ENCODE measurements around the gene DMAC2L.
A peak's percentile ranks its signal among the peaks of the same experiment; 100 is the strongest.

DMAC2L gene

DNA sequence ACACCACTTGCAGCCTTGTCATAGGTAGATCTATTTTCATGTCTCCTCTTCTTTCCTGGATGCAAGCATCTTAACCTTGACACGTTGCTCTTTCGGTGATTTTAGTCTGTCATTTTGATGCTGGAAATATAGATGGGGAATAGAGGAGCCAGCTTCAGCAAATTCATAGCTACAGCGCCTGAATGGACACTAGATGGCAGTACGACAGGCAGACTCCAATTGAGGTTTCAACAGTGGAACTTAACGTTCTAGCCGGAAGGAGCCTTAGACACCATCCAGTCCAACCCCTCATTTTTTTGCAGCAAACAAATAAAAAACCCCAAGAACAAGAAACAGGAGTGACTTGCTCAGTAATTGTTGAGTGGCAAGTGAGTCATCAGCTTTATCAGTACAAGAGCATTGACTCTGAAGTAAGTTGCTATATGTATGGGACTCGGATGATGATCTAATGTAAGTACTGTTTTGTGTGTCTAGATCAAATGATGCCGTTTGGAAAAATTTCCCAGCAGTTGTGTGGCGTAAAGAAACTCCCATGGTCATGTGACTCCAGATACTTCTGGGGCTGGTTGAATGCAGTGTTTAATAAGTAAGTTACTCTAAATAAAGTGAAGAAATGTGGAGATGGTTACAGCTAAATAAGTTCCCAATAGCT, 9.0 kb downstream of the DMAC2L start:
- peak; percentile 76 for DNase-seq (ENCODE audit: low spot score)

DNA sequence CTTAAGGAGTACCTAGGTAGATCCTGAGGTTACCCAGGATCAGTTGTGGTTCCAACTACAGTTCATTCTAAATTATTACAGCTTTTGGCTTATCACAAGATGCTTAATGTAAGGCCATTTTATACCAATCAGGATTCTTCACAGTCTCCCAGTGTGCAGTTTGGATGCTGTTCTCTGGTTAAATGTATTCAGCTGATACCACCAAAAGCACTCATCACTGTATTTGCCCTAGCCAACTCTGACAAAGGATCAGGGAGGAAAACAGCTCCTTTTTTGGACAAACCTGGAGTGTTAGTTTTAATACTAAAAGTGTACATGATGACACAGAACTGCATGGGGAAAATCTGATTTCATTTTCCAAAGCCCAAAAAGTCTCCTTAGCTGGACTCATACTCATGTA, 19.5 kb downstream of the DMAC2L start:
- DNase-seq (ENCODE audit: low spot score) = no peak

DNA sequence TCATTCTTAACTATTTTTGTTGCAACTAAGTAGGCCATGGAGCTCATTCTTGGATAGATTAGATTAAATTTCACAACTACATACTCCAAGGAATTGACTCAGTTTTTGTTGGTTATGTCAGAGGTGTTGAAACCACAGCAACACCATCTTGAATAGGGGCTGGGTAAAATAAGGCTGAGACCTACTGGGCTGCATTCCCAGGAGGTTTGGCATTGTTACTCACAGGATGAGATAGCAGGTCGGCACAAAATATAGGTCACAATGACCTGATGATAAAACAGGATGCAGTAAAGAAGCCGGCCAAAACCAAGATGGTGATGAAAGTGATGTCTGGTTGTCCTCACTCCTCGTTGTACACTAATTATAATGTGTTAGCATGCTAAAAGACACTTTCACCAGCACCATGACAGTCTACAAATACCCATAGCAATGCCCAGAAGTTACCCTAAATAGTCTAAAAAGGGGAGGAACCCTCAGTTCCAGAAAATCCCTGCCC, 20.9 kb downstream of the DMAC2L start:
- DNase-seq (ENCODE audit: low spot score) = no peak

DNA sequence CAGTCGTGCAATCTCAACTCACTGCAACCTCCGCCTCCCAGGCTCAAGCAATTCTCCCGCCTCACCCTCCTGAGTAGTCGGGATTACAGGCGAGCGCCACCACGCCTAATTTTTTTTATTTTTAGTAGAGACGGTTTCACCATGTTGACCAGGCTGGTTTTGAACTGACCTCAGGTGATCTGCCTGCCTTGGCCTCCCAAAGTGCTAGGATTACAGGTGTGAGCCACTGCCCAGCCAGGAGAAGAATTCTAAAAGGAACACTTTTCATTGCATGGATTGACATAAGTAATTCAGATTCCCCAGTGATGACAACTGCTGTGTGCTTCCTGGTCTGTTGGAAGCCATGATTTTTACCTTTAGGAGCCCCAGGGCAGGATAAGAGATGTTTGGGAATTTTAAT, 22.1 kb downstream of the DMAC2L start:
- no peak for DNase-seq (ENCODE audit: low spot score)

DNA sequence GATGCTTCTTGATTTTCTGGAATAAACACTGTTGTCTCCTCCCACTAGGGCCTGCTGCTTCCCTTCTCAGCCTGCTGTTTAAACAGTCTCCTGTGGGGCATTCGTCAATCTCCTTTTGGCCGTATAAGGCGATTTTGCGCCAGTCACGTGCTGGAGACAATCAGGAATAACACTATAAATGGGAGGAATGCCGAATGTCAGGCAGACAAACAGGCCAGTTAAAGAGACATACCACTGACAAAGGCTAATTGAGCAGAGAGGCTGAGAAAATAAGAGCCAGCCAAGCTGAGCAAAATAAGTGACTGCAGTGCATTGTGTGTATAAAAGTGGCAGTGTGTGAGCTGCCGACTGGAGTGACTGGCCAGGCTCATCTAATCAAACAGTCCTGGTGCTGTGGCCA, 23.3 kb downstream of the DMAC2L start:
- no peak for DNase-seq (ENCODE audit: low spot score)

DNA sequence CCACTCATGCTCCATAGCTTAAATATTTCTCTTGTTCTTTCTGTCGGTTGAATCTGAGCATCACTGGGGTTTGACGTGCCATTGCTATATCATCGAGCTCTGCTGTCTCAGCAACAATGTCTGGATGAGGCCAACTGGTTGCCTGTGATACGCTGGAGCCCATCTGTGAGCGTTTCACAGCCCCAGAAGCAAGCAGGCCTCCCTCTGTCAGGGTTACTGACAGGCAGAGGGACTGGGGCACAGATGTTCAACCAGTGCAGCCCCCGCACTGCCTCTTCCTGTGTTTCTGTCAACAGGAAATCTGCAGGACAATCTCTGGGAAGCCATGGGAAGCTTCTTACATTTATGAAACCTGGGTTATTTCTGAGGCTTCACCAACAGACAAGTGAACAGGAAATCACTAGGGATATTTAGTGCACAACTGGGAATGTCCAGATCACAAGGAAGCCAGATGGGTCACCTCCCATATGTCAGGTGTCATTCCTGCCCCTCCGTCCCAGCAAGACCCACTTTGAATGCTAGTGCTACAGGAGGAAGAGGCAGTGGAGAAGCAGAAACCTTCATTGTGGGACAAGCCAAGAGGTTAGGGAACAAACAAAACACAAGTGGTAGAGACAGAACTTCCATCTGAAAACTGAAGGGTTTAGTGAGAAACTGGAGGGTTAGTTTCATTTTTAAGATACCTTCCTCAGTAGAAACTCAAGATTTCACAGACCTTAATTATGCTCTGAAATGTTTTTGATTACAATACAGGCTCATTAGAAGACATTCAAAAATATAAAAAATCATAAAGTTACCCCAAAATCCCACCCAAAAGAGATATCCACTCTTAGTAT, 24.1 kb downstream of the DMAC2L start:
- DNase-seq (ENCODE audit: low spot score) = no peak

DNA sequence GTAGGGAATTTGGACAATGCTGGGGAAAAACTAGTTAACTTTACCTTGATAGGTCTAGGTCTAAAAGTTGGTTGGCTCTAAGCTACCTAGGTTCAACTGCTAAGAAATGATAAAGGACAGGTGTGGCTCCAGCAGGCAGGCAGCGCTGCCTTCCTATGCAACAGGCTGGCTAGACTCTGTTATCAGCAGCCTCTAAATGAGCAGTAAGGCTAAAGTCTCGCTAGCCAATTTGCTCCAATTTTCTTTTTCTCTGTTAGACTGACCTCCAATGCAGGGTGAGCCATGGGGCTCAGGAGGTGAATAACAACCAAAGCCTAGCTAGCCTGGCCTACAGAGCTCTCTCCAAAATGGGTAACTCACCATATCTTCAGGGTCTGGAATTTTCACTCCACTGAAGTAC, 26.5 kb downstream of the DMAC2L start:
- no peak for DNase-seq (ENCODE audit: low spot score)

DNA sequence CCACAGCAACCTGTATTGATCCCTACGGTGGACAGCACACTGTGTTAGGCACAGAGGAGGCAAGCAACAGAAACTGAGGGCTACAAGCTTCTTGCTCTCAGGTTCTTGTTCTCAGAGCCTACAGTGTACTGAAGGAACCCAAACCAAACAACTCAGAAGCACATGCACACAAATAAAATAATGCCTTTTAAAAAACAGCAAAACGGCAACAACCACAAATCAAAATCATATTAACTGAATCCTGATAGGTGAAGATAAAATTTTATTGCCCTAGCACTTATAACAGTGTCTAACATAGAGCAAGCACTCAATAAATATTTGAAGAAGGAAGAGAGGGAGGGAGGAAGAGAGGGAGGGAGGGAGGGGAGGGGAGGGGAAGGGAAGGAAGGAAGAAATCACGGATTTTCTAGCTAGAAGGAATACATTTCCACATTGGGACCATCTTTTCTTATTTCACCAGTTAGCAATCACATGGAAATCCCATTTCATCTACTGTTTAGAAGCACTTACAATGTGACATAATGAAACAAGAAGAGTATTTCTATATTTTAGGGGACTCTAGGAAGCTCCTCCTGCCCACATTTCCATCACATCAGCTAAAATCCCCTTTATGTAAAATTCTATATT, 27.2 kb downstream of the DMAC2L start:
- no peak for DNase-seq (ENCODE audit: low spot score)

DNA sequence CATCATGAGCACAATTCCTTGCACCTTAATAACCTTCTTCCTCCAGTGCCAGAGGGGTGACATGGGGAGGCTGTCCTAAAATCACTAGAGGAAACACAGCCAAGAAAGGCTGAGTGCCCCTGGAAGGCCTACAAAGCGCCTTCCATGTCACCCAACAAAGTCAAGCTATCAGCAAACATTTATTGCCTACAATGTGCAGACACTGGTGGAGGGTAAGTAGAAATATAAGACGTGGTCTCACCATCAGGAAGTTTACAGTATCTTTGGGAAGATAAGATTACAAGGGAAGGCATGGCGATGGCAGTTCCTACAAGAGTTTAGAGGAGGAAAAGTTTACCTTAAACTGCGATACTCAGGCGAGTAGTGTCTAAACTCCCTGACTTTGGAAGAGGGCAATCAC, 27.9 kb downstream of the DMAC2L start:
- DNase-seq (ENCODE audit: low spot score) = no peak

DNA sequence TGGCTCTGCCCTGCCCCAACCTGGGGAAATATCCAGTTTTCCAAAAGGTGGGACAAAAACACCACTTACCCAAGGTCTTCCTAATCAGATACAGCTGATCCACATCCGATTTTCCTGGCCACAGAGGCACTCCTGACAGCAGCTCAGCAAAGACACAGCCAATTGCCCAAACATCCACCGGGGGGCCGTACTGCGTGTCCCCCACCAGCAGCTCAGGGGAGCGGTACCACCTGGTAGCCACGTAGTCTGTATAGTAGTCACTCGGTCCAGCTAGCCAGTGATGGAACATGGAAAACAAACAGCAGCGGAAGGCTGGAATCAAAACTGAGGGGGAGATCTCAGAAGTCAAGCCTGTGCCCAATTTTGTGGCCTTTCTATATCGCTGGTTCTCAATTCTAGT, 28.8 kb downstream of the DMAC2L start:
- no peak for DNase-seq (ENCODE audit: low spot score)

DNA sequence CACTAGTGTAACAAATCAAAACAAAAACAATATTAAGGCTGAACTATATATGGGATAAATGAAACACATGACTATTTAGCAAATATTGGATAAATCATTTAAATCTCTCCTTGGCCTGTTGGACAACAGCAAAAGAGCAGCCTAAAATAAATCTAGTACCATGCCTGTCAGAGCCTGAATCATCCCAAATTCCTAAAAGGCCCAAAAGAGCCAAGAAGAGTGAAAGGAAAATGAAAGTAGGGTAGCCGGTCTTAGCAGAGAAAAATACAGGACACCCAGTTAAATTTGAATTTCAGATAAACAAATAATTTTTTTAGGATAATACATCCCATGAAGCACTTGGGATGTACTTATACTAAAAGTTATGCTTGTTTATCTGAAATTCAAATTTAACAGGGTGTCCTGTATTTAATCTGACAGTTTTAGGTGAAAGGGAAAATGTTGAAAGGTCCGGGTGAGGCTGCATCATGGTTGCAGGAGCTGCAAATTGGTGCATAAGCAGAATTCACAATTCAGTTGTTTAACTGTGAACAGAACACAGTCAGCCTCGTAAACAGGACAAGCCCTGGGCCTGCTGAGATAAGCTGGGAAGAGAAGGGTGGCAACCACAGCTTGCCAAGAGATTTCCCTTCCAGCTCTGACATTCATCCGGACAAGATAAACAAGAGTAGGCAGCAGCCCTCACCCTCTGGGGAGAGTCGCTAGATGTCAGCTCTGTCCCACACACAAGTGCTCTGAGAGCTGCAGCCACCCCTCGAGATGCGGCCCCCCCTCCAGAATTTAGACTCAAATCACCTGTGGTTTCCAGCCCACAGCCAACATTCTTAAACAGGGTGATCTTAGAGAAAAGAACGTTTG, 30.3 kb downstream of the DMAC2L start:
- DNase-seq (ENCODE audit: low spot score) = peak; percentile 36

DNA sequence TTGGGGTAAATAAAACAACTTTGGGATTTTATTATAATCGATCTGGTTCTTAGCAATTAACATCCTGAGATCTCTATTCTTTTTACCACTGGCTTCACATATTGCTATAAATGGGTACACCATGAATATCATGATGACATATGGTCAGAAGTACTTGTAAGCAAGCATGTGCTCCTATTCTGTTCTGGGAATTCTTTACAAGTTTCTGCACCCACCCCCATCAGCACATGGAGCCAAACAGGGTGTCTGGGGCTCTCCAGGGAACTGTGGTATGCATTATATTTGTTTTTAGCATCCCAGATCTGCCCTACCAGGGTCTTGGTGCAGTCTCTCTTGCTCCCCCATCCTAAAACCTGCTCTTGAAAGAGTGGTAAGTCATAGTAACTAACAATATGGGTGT, 31.3 kb downstream of the DMAC2L start:
- no peak for DNase-seq (ENCODE audit: low spot score)

DNA sequence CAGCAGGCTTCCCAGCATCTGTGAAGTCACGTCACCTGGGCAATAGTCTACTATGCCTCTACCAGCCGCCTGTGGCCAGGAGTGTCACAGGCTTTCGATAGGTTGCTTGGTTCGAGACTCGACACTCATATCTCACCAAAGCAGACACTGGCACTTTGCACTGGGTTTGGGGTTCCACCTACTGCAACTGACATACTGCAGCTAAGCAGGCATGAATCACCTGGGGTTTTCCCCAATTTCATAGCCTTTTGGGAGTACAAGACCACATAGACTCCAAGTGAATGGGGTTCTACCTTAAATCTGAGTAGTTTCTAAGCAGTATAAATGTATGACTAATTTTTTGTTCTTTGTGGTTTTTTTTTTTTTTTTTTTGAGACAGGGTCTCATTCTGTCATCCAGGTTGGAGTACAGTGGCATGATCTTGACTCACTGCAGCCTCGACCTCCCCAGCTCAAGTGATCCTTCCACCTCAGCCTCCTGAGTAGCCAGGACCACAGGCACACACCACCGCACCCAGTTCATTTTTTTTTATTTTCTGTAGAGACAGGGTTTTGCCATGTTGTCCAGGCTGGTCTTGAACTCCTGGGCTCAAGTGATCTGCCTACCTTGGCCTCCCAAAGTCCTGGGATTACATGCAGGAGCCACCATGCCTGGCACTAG, 32.1 kb downstream of the DMAC2L start:
- DNase-seq (ENCODE audit: low spot score) = no peak

DNA sequence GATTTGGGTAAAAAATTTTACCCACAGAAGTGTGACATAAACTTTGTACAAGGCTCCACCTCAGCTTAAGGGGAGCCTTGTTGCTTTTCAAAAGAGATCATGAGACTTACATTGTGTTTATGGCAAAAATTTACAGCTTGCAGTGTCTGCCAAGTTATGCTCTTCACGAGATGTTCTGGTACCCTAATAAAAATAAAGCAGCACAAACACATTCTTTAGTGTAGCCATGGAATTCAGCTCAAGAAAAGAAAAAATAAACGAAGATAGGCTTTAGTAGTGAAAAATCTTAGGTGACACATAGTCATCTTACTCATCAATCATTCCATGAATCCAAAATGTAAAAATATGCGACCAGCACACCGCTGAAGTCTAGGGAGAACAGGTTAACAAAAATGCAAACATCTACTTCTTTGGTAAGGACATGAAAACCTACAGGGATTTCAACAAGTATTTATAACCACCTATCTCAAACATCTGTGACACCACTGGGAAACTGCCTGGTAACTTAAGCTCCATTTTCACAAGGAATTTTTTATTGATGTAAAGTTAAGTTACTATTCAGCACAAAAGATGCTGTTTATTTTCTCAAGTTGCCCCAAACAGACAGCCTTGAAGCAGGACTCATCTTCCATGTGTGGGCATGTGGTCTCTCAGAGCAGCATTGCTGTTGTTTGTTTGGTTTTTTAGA, 32.9 kb downstream of the DMAC2L start:
- DNase-seq (ENCODE audit: low spot score) = no peak

DNA sequence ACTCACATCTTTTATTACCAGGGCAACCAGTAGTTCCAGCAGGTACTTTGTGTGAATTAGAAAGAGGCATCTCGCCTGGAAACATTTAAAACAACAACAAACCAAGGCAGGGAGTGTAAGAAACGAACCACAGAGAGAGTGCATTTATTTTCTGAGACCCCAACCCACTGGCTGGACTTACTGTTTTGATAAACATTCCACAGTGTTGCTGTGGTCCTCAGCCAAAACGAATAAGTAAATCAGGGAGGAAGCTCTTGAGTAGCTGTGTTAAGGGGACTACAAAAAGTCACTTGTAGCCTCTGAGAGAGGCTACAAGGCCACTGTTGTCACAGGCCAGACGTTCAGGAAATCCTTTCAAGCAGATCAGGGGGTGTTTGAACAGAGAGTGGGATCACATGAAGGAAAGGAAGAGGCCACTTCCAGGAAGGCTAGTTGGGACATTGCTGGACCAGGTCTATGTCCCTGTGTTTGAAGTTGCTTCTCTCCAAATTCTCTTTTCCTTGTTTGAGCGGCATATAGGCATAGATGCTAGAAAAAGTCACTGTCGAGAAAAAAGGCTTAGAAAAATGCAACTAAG, 33.8 kb downstream of the DMAC2L start:
- no peak for DNase-seq (ENCODE audit: low spot score)

DNA sequence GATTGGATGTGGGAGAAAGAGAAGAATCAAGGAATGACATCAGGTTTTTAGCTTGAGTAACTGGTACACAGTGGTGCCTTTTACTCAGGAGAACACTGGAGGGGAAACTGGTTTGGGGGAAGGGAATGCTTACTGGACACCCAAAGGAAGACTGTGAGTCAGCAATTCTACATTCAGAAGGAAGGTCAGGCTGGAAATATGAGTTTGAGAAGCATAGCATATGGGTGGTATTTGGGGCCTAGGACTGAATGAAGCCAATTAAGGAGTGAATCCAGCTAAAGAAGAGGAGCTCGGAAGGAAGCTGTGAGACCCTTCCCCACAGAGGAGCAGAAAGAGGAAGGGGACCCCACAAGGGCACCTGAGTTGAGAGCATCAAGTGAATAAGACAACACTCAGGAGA, 35.4 kb downstream of the DMAC2L start:
- DNase-seq (ENCODE audit: low spot score) = no peak

DNA sequence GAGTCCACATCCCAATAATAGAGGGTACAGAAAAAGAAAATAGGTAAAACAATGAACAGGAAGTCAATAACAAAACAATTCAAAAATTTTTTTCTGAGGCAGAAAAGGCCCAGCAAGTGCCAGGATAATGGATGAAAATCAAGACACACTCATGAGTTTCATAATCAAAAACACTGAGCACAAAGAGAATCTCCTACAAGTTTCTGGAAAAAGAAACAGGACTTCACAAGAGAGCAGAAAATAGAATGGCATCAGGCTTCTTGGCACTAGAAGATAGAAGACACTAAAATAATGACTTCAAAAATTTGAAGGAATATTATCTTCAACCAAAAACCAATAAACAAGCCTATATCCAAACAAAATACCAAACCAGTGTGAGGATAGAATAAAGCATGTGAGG, 36.8 kb downstream of the DMAC2L start:
- DNase-seq (ENCODE audit: low spot score) = no peak

DNA sequence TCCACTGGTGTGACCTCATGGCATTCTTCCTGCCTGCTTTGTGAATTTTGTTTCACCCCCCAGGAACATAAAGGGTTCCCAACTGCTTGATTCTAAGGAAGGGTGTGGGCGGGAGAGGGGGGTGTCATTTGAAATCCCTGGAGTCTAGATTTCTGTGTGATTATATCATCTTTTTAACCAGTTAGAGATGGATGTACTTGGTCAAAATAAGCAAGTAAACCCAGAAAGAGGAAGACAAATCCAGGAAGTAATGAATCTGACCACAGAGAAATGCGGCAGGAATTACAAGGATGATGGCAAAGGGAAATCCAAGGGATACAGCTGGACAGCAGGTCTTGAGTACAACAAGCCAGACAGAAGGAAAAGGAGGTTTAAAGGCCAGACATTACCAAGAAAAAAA, 38.9 kb downstream of the DMAC2L start:
- DNase-seq (ENCODE audit: low spot score) = no peak

DNA sequence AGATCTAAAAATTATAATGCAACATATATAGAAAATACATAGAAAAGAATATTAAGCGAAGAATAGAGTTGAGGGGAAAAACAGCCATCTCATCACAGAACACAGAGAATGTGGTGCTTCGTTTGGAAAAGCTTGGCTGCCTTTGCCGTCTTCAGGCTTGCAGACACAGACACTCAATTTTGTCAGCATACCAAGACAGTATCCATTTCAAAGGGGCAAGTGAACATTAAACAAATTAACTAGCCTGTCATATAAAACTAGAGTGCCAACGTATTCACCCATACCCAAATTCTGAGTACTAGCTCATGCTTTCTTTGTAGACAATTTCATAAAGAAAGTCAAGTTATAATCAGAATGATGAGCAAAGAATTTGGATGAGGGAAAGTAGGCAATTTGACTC, 40.5 kb downstream of the DMAC2L start:
- no peak for DNase-seq (ENCODE audit: low spot score)

DNA sequence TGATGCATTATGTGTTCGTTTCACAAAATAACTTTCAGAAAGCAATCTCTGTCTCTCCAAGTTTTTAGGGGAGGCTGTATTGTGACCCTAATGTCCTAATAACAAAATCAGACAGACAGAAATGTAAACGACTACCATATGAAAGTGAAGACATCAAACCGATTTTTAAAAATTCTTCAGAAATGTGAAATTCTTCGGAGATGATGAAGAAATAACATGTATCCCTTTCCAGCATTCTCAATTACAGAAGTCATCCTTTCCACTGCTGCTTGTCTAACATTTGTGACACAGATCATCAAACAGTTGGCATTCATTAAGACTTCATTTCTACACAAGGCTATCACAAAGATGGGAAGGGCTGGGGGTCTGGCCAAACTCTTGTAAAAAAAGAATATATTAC, 41.0 kb downstream of the DMAC2L start:
- no peak for DNase-seq (ENCODE audit: low spot score)

DNA sequence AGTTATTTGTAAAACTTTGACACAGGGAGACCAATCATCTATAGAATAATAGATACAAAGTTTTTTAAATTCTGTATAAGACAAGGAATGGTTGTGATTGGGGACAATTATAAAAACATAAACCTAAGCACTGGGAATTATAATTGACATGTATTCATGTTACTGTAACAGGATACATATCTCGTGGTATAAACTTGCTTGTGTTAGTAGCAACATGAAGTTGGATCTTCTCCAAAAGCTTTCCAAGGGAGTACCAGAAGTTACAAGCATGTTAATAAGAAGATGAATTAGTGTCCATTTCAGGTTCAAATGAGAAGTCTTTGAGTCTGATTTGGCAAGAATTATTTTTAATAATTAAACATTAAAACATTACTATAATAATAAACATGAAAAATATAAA, 42.4 kb downstream of the DMAC2L start:
- DNase-seq (ENCODE audit: low spot score) = no peak
